C1 segment of cervical spinal cord (tissue), 14 donors: ENCODE data around the gene ZNF583.

ENCODE experiments used
- DNase-seq, 14 donors: peaks; one replicate each; lab custom pipeline; 2025; lab: John Stamatoyannopoulos, UW

ZNF583 gene

DNA sequence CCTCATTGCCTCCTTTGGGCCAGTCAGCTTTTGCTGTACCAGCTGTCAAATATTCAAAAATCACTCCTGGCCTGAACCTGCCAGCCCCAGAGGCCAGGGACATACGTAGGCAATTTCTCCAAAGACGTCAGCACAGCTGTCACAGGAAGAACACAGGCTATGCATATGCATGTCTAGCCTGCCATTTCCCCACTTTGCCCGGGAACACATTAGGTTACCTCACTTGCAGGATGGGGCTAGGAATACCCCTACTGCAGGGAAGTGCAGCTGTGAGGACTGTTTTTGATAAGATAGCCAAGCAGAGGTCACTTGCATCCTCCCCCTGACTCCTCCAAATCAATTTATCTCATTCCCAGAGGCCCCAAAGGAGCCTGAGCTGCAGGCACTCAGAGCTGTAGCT, 70.2 kb downstream of the ZNF583 start:
- no peak for DNase-seq

DNA sequence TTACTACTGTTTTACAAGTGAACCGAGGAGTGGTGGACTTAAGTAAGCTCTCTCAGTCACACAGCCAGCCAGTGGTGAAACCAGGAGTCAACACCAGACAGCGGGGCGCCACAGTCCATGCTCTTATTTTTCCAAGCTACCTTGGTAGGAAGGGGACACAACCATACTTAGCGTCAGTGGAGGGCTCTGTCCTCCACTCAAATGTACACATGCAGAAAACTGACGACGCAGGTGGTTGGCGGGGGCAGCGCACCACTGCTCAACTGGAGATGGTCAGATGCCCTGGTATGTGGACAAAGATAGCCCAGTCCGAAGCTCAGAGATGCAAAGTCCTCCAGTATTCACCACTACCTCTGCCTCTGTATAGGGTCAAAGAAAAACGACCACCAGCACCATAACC, 72.0 kb downstream of the ZNF583 start:
- peak in 1 of 14 donors; percentile 17 for DNase-seq
